ENCODE results near the gene NYAP1. TPM values are rescaled to one million over a fixed set of nuclear protein-coding genes. Genes with fewer than 3 reads are reported as not detected.

Gene NYAP1
- total and polyA plus RNA-seq, 2 of the 8 experiments (the other 6 are each of a cell fraction or from before 2014, with no cell fraction given): 1.9 to 4.6 TPM

DNA sequence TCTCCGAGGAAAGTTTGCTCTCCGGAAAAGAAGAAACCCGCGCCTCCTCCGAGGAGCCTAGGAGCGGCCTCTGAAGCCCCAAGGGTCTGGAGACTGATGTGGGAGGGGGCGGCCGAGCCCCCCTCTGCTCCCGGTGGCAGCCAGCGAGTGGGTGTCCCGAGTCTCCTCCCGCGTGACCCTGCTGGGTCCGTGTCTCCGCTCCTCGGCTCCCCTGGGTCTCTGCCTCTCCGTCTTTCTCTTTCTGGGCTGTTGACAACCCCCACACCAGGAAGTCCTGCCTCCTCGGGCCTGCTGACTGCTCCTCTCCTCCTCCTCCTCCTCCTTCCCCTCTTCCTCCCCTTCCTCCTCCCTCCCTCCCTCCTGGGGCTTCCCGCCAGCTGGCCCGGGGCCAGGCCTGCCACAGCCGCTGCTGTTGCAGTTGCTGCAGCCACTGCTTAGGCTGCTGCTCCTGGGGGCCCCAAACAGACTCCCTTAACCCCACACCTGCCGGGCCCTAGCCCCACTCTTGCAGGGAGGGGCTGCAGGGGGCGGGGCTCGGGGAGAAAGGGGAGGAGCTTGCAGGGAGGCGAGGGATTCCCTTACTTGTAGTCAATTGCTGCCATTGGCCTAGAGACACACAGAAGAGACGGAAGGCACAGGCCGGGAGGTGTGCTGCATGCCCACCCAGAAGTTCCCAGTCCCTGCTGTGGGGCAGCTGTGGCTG is 4.6 kb upstream of the NYAP1 start, which contains the start of gene TSC22D4 (continued):
- TF ChIP-seq, protein P1, sequence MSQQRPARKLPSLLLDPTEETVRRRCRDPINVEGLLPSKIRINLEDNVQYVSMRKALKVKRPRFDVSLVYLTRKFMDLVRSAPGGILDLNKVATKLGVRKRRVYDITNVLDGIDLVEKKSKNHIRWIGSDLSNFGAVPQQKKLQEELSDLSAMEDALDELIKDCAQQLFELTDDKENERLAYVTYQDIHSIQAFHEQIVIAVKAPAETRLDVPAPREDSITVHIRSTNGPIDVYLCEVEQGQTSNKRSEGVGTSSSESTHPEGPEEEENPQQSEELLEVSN (IDR thresholded peaks at IDR 0.05): no peak
- TF ChIP-seq EGR1 (IDR thresholded peaks at IDR 0.05; ENCODE audit: borderline replicate concordance, low read depth, low read length): peak; percentile 19
- no peak for TF ChIP-seq FOSL1 (IDR thresholded peaks at IDR 0.05; ENCODE audit: insufficient read depth, low read depth, low read length)
- no peak for TF ChIP-seq RBBP5 (IDR thresholded peaks at IDR 0.05; ENCODE audit: borderline replicate concordance, low read depth, low read length)
- TF ChIP-seq, protein P2, sequence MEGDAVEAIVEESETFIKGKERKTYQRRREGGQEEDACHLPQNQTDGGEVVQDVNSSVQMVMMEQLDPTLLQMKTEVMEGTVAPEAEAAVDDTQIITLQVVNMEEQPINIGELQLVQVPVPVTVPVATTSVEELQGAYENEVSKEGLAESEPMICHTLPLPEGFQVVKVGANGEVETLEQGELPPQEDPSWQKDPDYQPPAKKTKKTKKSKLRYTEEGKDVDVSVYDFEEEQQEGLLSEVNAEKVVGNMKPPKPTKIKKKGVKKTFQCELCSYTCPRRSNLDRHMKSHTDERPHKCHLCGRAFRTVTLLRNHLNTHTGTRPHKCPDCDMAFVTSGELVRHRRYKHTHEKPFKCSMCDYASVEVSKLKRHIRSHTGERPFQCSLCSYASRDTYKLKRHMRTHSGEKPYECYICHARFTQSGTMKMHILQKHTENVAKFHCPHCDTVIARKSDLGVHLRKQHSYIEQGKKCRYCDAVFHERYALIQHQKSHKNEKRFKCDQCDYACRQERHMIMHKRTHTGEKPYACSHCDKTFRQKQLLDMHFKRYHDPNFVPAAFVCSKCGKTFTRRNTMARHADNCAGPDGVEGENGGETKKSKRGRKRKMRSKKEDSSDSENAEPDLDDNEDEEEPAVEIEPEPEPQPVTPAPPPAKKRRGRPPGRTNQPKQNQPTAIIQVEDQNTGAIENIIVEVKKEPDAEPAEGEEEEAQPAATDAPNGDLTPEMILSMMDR (IDR thresholded peaks at IDR 0.05; ENCODE audit: control extremely low read depth in 1 of 3, insufficient read depth in 1 of 3, low read depth in 1 of 3, low read length in 3 of 3): peak in 1 of 3 experiments; percentile 7; a peak in 1 of 4 replicates
- TF ChIP-seq SP2 (IDR thresholded peaks at IDR 0.05; ENCODE audit: low read length): no peak
- no peak for TF ChIP-seq NANOG (IDR thresholded peaks at IDR 0.05; ENCODE audit: insufficient read depth, low read depth, low read length, poor library complexity, severe bottlenecking)
- peak in 1 of 2 experiments; percentile 97; a peak in 2 of 4 replicates for TF ChIP-seq HDAC2 (IDR thresholded peaks at IDR 0.05; ENCODE audit: borderline replicate concordance in 1 of 2, low read depth in 2 of 2, low read length in 2 of 2)
- peak; percentile 30; the same call in 1 of the 2 replicates for TF ChIP-seq JUND (IDR thresholded peaks at IDR 0.05; ENCODE audit: low read length)
- peak; percentile 67; the same call in 1 of the 2 replicates for TF ChIP-seq POLR2AphosphoS5 (IDR thresholded peaks at IDR 0.05; ENCODE audit: low read depth, low read length)
- TF ChIP-seq ASH2L (IDR thresholded peaks at IDR 0.05; ENCODE audit: low read length): no peak
- TF ChIP-seq EZH2 (IDR thresholded peaks at IDR 0.05; ENCODE audit: low read depth, low read length, severe bottlenecking): no peak
- TF ChIP-seq CBX5 (IDR thresholded peaks at IDR 0.05; ENCODE audit: low read depth, low read length): no peak
- TF ChIP-seq SRF (IDR thresholded peaks at IDR 0.05; ENCODE audit: low read depth, low read length): peak; percentile 38; the same call in 1 of the 2 replicates
- peak; percentile 34; the same call in 1 of the 2 replicates for TF ChIP-seq BACH1 (IDR thresholded peaks at IDR 0.05; ENCODE audit: low read length)
- TF ChIP-seq, protein P3, sequence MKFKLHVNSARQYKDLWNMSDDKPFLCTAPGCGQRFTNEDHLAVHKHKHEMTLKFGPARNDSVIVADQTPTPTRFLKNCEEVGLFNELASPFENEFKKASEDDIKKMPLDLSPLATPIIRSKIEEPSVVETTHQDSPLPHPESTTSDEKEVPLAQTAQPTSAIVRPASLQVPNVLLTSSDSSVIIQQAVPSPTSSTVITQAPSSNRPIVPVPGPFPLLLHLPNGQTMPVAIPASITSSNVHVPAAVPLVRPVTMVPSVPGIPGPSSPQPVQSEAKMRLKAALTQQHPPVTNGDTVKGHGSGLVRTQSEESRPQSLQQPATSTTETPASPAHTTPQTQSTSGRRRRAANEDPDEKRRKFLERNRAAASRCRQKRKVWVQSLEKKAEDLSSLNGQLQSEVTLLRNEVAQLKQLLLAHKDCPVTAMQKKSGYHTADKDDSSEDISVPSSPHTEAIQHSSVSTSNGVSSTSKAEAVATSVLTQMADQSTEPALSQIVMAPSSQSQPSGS (IDR thresholded peaks at IDR 0.05; ENCODE audit: low read length): no peak
- TF ChIP-seq GTF2F1 (IDR thresholded peaks at IDR 0.05; ENCODE audit: borderline replicate concordance, low read depth, low read length): no peak
- TF ChIP-seq SIX5 (IDR thresholded peaks at IDR 0.05; ENCODE audit: low read depth, low read length): no peak
- TF ChIP-seq TAF1 (IDR thresholded peaks at IDR 0.05; ENCODE audit: low read depth, low read length): peak; percentile 63; the same call in 1 of the 2 replicates

Measured in H1 (cell line).